Measurements from ENCODE around the gene MPV17. TPM values are rescaled to one million over a fixed set of nuclear protein-coding genes. Genes with fewer than 3 reads are reported as not detected.
"Not testable (repeated sequence)": the region's sequence is repeated elsewhere in the genome, so short reads cannot be mapped to it uniquely, and the experiment has no call there.

Gene MPV17
- total and polyA plus RNA-seq, 9 donors = 47.0 to 169 (median 60.4) TPM

- Histone ChIP-seq H3K4me1 (ENCODE audit: insufficient read depth) (peaks cover 13% of the 10 kb centered on the region), H3K36me3 (no peaks in the 10 kb centered on the region), H3K27me3 (no peaks in the 10 kb centered on the region), H3K9me3 (no peaks in the 10 kb centered on the region), H3K27ac (peak overlapping the region; percentile 56 to 89), H3K4me3 (peak overlapping the region; percentile 62)
- no peak for DNase-seq
- 9 to 17% (median 10%) methylated on average over 5 of the region's 5 CpGs for WGBS, 3 donors
- TF ChIP-seq POLR2A (IDR thresholded peaks at IDR 0.05) (no peak), EP300 (IDR thresholded peaks at IDR 0.05) (no peak), CTCF (IDR thresholded peaks at IDR 0.05) (no peak)
- intact Hi-C loops (cut with DNase I) = no loop called here
Measured at GRCh38 chr2:27323596-27324285, 844 bp upstream of the MPV17 start.

GRCh38 chr2:27322301-27322765, 564 bp downstream of the MPV17 start:
- intact Hi-C loops (cut with DNase I) = no loop called here
- no peaks in the 10 kb centered on the region for H3K9me3 ChIP-seq

GRCh38 chr2:27320958-27321543, 1.8 kb downstream of the MPV17 start:
- no peaks in the 10 kb centered on the region for H3K9me3 ChIP-seq
- TF ChIP-seq CTCF (IDR thresholded peaks at IDR 0.05) = no peak
- TF ChIP-seq POLR2A (IDR thresholded peaks at IDR 0.05) = no peak
- TF ChIP-seq EP300 (IDR thresholded peaks at IDR 0.05) = no peak
- no peaks in the 10 kb centered on the region for H3K36me3 ChIP-seq
- DNase-seq = peak in 4 of 5 donors; percentile 28 to 64 (median 48)
- H3K4me3 ChIP-seq = no peak overlapping the region
- intact Hi-C loops (cut with DNase I) = no loop called here
- peaks cover 13% of the 10 kb centered on the region for H3K4me1 ChIP-seq (ENCODE audit: insufficient read depth)
- WGBS, 3 donors = 52 to 55% (median 53%) methylated on average over 8 of the region's 8 CpGs
- H3K27ac ChIP-seq = no peak overlapping the region
- H3K27me3 ChIP-seq = no peaks in the 10 kb centered on the region

More at GRCh38 chr2:27322301-27322765, 564 bp downstream of the MPV17 start:
- DNase-seq = peak in 2 of 5 donors; percentile 36 to 47
- H3K4me1 ChIP-seq (ENCODE audit: insufficient read depth) = peaks cover 13% of the 10 kb centered on the region
- 2 to 7% (median 3%) methylated on average over 9 to 10 of the region's 10 CpGs for WGBS, 3 donors
- H3K27me3 ChIP-seq = no peaks in the 10 kb centered on the region
- H3K36me3 ChIP-seq = no peaks in the 10 kb centered on the region
- TF ChIP-seq POLR2A (IDR thresholded peaks at IDR 0.05) (no peak), EP300 (IDR thresholded peaks at IDR 0.05) (no peak), CTCF (IDR thresholded peaks at IDR 0.05) (no peak)
- H3K27ac ChIP-seq = peak overlapping the region in 1 of 2 donors; percentile 56
- peak overlapping the region; percentile 62 for H3K4me3 ChIP-seq

- intact Hi-C loops (cut with DNase I); H3K9me3 ChIP-seq; H3K36me3 ChIP-seq; DNase-seq; H3K4me3 ChIP-seq; H3K27ac ChIP-seq; H3K27me3 ChIP-seq: not testable (repeated sequence)
- peaks cover 13% of the 10 kb centered on the region for H3K4me1 ChIP-seq (ENCODE audit: insufficient read depth)
- 93 to 96% (median 94%) methylated on average over 15 of the region's 15 CpGs for WGBS, 3 donors
Measured at GRCh38 chr2:27319839-27320238, 3.1 kb downstream of the MPV17 start.

Measured in ovary (tissue), 9 donors.